H1 (cell line): ENCODE measurements around the gene VWA5B2. TPM values are rescaled to one million over a fixed set of nuclear protein-coding genes. Genes with fewer than 3 reads are reported as not detected.

ENCODE experiments used
- CTCF ChIA-PET: fragments of 300-600 bp; sonication (Branson Sonifier 250); formaldehyde crosslinking; loops from one replicate; lab custom pipeline; 2021; ENCODE audit not compliant: partially characterized antibody; lab: Charles Lee
- POLR2A ChIA-PET: fragments of 300-600 bp; sonication (Branson Sonifier 250); formaldehyde crosslinking; loops from one replicate; lab custom pipeline; 2021; ENCODE audit warnings: inconsistent platforms; ENCODE audit not compliant: partially characterized antibody; lab: Charles Lee
- DNase-seq, 2 experiments: peaks; one replicate each; pipeline versions ENCODE4 v3.0.0 to v3.0.0-alpha.2; 2010 to 2022; ENCODE audit warnings: low spot score in 2 of 2, low read depth in 1 of 2, mixed read lengths in 1 of 2
- FAIRE-seq: peaks from 2 replicates; lab custom pipeline; 2011; peaks lifted over from hg19 to GRCh38; lab: Jason Lieb, UNC
- H2AFZ ChIP-seq: 2 replicates; pipeline ENCODE4 v1.8.1; 2012; ENCODE audit warnings: low read length, inconsistent platforms
- H2AK5ac ChIP-seq: 2 replicates; pipeline ENCODE4 v1.6.1; 2013; ENCODE audit warnings: low read depth, low read length
- H2BK120ac ChIP-seq: replicated peaks from 2 replicates; pipeline ENCODE3; 2013; ENCODE audit warnings: low read depth, low read length, inconsistent platforms
- H2BK12ac ChIP-seq: 2 replicates; pipeline ENCODE4 v1.6.1; 2013; ENCODE audit warnings: low read depth, low read length
- H2BK15ac ChIP-seq: 2 replicates; pipeline ENCODE4 v1.6.1; 2013; ENCODE audit warnings: low read length
- H2BK20ac ChIP-seq: 2 replicates; pipeline ENCODE4 v1.6.1; 2013; ENCODE audit warnings: low read length
- H2BK5ac ChIP-seq: 2 replicates; pipeline ENCODE4 v1.6.1; 2013; ENCODE audit warnings: low read depth, low read length
- H3K14ac ChIP-seq: 2 replicates; pipeline ENCODE4 v1.6.1; 2013; ENCODE audit warnings: inconsistent platforms; ENCODE audit not compliant: insufficient read length
- H3K18ac ChIP-seq: 2 replicates; pipeline ENCODE4 v1.6.1; 2013; ENCODE audit warnings: low read length; ENCODE audit errors: extremely low read depth
- H3K23ac ChIP-seq: 2 replicates; pipeline ENCODE4 v1.6.1; 2013; ENCODE audit warnings: inconsistent platforms; ENCODE audit not compliant: insufficient read length
- H3K23me2 ChIP-seq: 2 replicates; pipeline ENCODE4 v1.6.1; 2013; ENCODE audit warnings: low read depth, low read length
- H3K27ac ChIP-seq: 2 replicates; pipeline ENCODE4 v1.6.1; 2011; ENCODE audit warnings: low read depth, low read length, inconsistent platforms
- H3K27me3 ChIP-seq, 4 experiments: replicated peaks in 1 of 4; 1 replicate in 1 of 4; 2 replicates in 3 of 4; pipeline versions ENCODE4 v1.6.1 to v1.8.1; 2011 to 2013; ENCODE audit warnings: low read length in 3 of 4, mild to moderate bottlenecking in 3 of 4, inconsistent platforms in 2 of 4, mixed read lengths in 2 of 4, moderate library complexity in 1 of 4; ENCODE audit not compliant: control insufficient read depth in 3 of 4, insufficient read depth in 3 of 4; ENCODE audit errors: extremely low read depth in 1 of 4
- H3K36me3 ChIP-seq, 4 experiments: 2 replicates each; pipeline versions ENCODE4 v1.6.1 to v1.8.1; 2011 to 2013; ENCODE audit warnings: mild to moderate bottlenecking in 4 of 4, low read length in 3 of 4, moderate library complexity in 2 of 4, control low read depth in 1 of 4, inconsistent platforms in 1 of 4; ENCODE audit not compliant: insufficient read depth in 4 of 4, control insufficient read depth in 2 of 4
- H3K4ac ChIP-seq: replicated peaks from 2 replicates; pipeline ENCODE3; 2013; ENCODE audit warnings: low read length, low read depth, mixed read lengths, inconsistent platforms; ENCODE audit not compliant: insufficient read length
- H3K4me1 ChIP-seq, 4 experiments: replicated peaks in 1 of 4; 1 replicate in 1 of 4; 2 replicates in 3 of 4; pipeline versions ENCODE4 v1.6.1 to v1.8.1; 2011 to 2013; ENCODE audit warnings: low read length in 3 of 4, inconsistent platforms in 2 of 4, mixed read lengths in 1 of 4; ENCODE audit not compliant: insufficient read depth in 4 of 4, control insufficient read depth in 3 of 4
- H3K4me2 ChIP-seq, 2 experiments: 2 replicates each; pipeline versions ENCODE4 v1.6.1 to v1.8.1; 2011 to 2013; ENCODE audit warnings: low read depth in 2 of 2, low read length in 2 of 2, control low read depth in 1 of 2, inconsistent platforms in 1 of 2, mild to moderate bottlenecking in 1 of 2; ENCODE audit not compliant: insufficient read depth in 1 of 2
- H3K4me3 ChIP-seq, 4 experiments: fragments of 200-600, 300-600 bp in 1 of 4; sonication (generic), shearing (Covaris generic), sonication (Bioruptor Twin) in 1 of 4; 2 replicates each; pipeline versions ENCODE4 v1.5.1 to v1.8.1; 2011 to 2016; ENCODE audit warnings: low read length in 4 of 4, low read depth in 3 of 4, control low read depth in 2 of 4, inconsistent platforms in 2 of 4, mild to moderate bottlenecking in 2 of 4, mixed read lengths in 1 of 4, moderate library complexity in 1 of 4; ENCODE audit not compliant: insufficient read depth in 2 of 4; ENCODE audit errors: extremely low read depth in 1 of 4
- H3K56ac ChIP-seq: replicated peaks from 2 replicates; pipeline ENCODE3; 2013; ENCODE audit warnings: low read depth, mild to moderate bottlenecking, mixed read lengths, low read length, inconsistent platforms; ENCODE audit not compliant: insufficient read length
- H3K79me1 ChIP-seq: 2 replicates; pipeline ENCODE4 v1.6.1; 2013; ENCODE audit warnings: low read depth, low read length, control low read depth
- H3K79me2 ChIP-seq, 2 experiments: 2 replicates each; pipeline versions ENCODE4 v1.6.1 to v1.8.1; 2012 to 2013; ENCODE audit warnings: low read length in 2 of 2, mild to moderate bottlenecking in 2 of 2, inconsistent platforms in 1 of 2; ENCODE audit not compliant: insufficient read depth in 2 of 2, control insufficient read depth in 1 of 2
- H3K9ac ChIP-seq, 4 experiments: replicated peaks in 1 of 4; 1 replicate in 1 of 4; 2 replicates in 3 of 4; pipeline versions ENCODE4 v1.6.1 to v1.8.1; 2011 to 2013; ENCODE audit warnings: low read depth in 3 of 4, low read length in 3 of 4, control low read depth in 2 of 4, mild to moderate bottlenecking in 2 of 4, moderate library complexity in 2 of 4, inconsistent platforms in 1 of 4; ENCODE audit errors: extremely low read depth in 1 of 4
- H3K9me3 ChIP-seq, 2 experiments: 2 replicates each; pipeline versions ENCODE4 v1.6.1 to v1.8.1; 2012 to 2013; ENCODE audit warnings: mild to moderate bottlenecking in 2 of 2, moderate library complexity in 2 of 2, control low read depth in 1 of 2, inconsistent platforms in 1 of 2, low read depth in 1 of 2, low read length in 1 of 2, mixed read lengths in 1 of 2; ENCODE audit not compliant: insufficient read depth in 2 of 2
- H4K20me1 ChIP-seq, 2 experiments: replicated peaks in 1 of 2; 2 replicates each; pipeline versions ENCODE3 to v1.8.1; 2011 to 2013; ENCODE audit warnings: inconsistent platforms in 2 of 2, low read length in 2 of 2, mild to moderate bottlenecking in 1 of 2; ENCODE audit not compliant: insufficient read depth in 2 of 2, control insufficient read depth in 1 of 2
- H4K5ac ChIP-seq: 2 replicates; pipeline ENCODE4 v1.6.1; 2013; ENCODE audit warnings: low read length, low read depth, mixed read lengths, inconsistent platforms; ENCODE audit not compliant: insufficient read length
- H4K8ac ChIP-seq: 2 replicates; pipeline ENCODE4 v1.8.0; 2013; ENCODE audit warnings: mild to moderate bottlenecking, moderate library complexity, low read length, inconsistent platforms; ENCODE audit not compliant: insufficient read depth; ENCODE audit errors: extremely low read depth
- H4K91ac ChIP-seq: replicated peaks from 2 replicates; pipeline ENCODE3; 2013; ENCODE audit warnings: low read length, mixed read lengths, inconsistent platforms; ENCODE audit not compliant: insufficient read length
- ATF3 ChIP-seq: IDR thresholded peaks from 2 replicates; pipeline ENCODE4 v1.6.1; 2011; ENCODE audit warnings: low read depth, mild to moderate bottlenecking, low read length; ENCODE audit not compliant: insufficient read depth
- CHD2 ChIP-seq: IDR thresholded peaks from 2 replicates; pipeline ENCODE4 v1.6.1; 2012; ENCODE audit warnings: low read length, improper control_type of control experiment
- GTF2F1 ChIP-seq: IDR thresholded peaks from 2 replicates; pipeline ENCODE4 v1.6.1; 2012; ENCODE audit warnings: low read depth, low read length, improper control_type of control experiment, borderline replicate concordance
- RBBP5 ChIP-seq: IDR thresholded peaks from 2 replicates; pipeline ENCODE4 v1.7.1; 2012; ENCODE audit warnings: low read depth, mild to moderate bottlenecking, inconsistent platforms, low read length, moderate library complexity, borderline replicate concordance
- SIRT6 ChIP-seq: IDR thresholded peaks from one replicate; pipeline ENCODE4 v1.7.1; 2012; ENCODE audit warnings: low read length, inconsistent platforms
- SIX5 ChIP-seq: IDR thresholded peaks from 2 replicates; pipeline ENCODE4 v1.6.1; 2011; ENCODE audit warnings: mild to moderate bottlenecking, low read depth, low read length
- SP1 ChIP-seq: IDR thresholded peaks from 2 replicates; pipeline ENCODE4 v1.6.1; 2011; ENCODE audit warnings: low read depth, low read length
- SP4 ChIP-seq: IDR thresholded peaks from 2 replicates; pipeline ENCODE4 v1.6.1; 2012; ENCODE audit warnings: low read length, inconsistent platforms
- USF2 ChIP-seq: IDR thresholded peaks from 2 replicates; pipeline ENCODE4 v1.6.1; 2011; ENCODE audit warnings: low read length, improper control_type of control experiment
- WGBS, 2 experiments: shearing (Covaris generic) in 1 of 2; methylation state at CpG; one replicate each; pipeline versions ENCODE4 v1.1.6 to v1.1.7; 2013 to 2015; ENCODE audit warnings: low lambda C conversion rate in 2 of 2, mixed read lengths in 2 of 2, inconsistent platforms in 1 of 2, low coverage in 1 of 2, missing lambda C conversion rate in 1 of 2; ENCODE audit not compliant: insufficient replicate concordance in 2 of 2, insufficient coverage in 1 of 2, insufficient read length in 1 of 2; ENCODE audit errors: extremely low coverage in 1 of 2, missing lambda C conversion rate in 1 of 2; 5-methylcytosine and 5-hydroxymethylcytosine counted together
- polyA plus RNA-seq, 7 experiments: library from polyadenylated mRNA; depleted of rRNA in 3 of 7; stranded (reverse) in 5 of 7; unstranded in 2 of 7; fragments of >200 nt in 5 of 7; fragments of 200-250 nt in 2 of 7; gene quantifications; 1 replicate in 5 of 7; 2 replicates in 1 of 7; 4 replicates in 1 of 7; pipeline versions ENCODE4 v1.2.1 to v1.2.3, GENCODE V29; 2011 to 2013; ENCODE audit warnings: missing spikeins in 2 of 7, mixed read lengths in 2 of 7
- total RNA-seq: library from RNA; stranded (reverse); fragmentation: NEBNext Ultra II Directional; extraction: Animal tissue kit (Norgen Biotek cat#: 25700); gene quantifications from 2 replicates; pipeline ENCODE4 v1.2.1, GENCODE V29; 2021

The VWA5B2 gene
- total and polyA plus RNA-seq, 2 of the 8 experiments (the other 6 are each of a cell fraction or from before 2014, with no cell fraction given) = 0.53 to 0.56 TPM

GRCh38 chr3:184249412-184250166 is 20.2 kb downstream of the VWA5B2 start, which contains the start of gene EEF1AKMT4:
Gene EEF1AKMT4, plus strand, starts transcription at chr3:184249672. Its CDS starts 23 bp downstream, at chr3:184249695.
- ChIA-PET CTCF (interaction anchor here (0.6 to 14.0 kb wide), 36 partner anchors 9 to 354 kb away, joined by 3 to 136 read pairs (median 4); partner anchors contain the start of genes CAMK2N2, FAM131A and VWA5B2), POLR2A (interaction anchor here (0.6 to 3.8 kb wide), 11 partner anchors 9 to 348 kb away, joined by 3 to 13 read pairs (median 3); partner anchors contain the start of gene CAMK2N2)
- H3K79me2 ChIP-seq = peaks cover 0 to 11% of the 10 kb centered on the region in 2 experiments; a peak in 3 of 4 replicates
- peak within 1 kb of the TSS; percentile 40 for H2BK120ac ChIP-seq
- no peak within 1 kb of the TSS for H2AK5ac ChIP-seq
- peak within 1 kb of the TSS; percentile 83 for H2BK15ac ChIP-seq
- peaks cover 13% of the 10 kb centered on the region for H3K23me2 ChIP-seq
- H2BK12ac ChIP-seq = peak within 1 kb of the TSS; percentile 94; the same call in 1 of the 2 replicates
- H4K8ac ChIP-seq = peak within 1 kb of the TSS; percentile 98
- peak within 1 kb of the TSS; percentile 69 for H4K5ac ChIP-seq
- peak within 1 kb of the TSS; percentile 82; the same call in 1 of the 2 replicates for H2BK20ac ChIP-seq
- no peak within 1 kb of the TSS for H3K4ac ChIP-seq
- WGBS, 2 experiments = 1% methylated on average over 45 of the region's 54 CpGs; no CpG with 5 or more reads in 1 of the 2 experiments
- peak within 1 kb of the TSS; percentile 83 for H3K18ac ChIP-seq
- no peaks in the 10 kb centered on the region for H3K27me3 ChIP-seq
- H3K4me3 ChIP-seq = peak within 1 kb of the TSS; percentile 71 to 98 (median 85)
- FAIRE-seq = peak; percentile 39
- H3K36me3 ChIP-seq = peaks cover 8 to 11% (median 9%) of the 10 kb centered on the region in 4 experiments; a peak in 6 of 8 replicates
- peak within 1 kb of the TSS; percentile 98 for H2AFZ ChIP-seq
- peak; percentile 93 to 99 for DNase-seq
- H4K91ac ChIP-seq = peak within 1 kb of the TSS; percentile 75
- H3K9ac ChIP-seq = peak within 1 kb of the TSS; percentile 77 to 94 (median 87)
- H3K23ac ChIP-seq = no peak within 1 kb of the TSS
- peak within 1 kb of the TSS; percentile 96 for H2BK5ac ChIP-seq
- H3K14ac ChIP-seq = no peak within 1 kb of the TSS
- H3K79me1 ChIP-seq = peaks cover 2% of the 10 kb centered on the region
- no peaks in the 10 kb centered on the region for H3K9me3 ChIP-seq
- H3K27ac ChIP-seq = peak within 1 kb of the TSS; percentile 89
- H3K56ac ChIP-seq = peak within 1 kb of the TSS; percentile 60
- H3K4me1 ChIP-seq = no peaks in the 10 kb centered on the region
- peak within 1 kb of the TSS; percentile 75 to 94 for H3K4me2 ChIP-seq
- no peaks in the 10 kb centered on the region for H4K20me1 ChIP-seq
- TF ChIP-seq SIRT6 = no peak
- 0 out of 2 replicates have a peak, but pooled peaks have one; percentile 40 for TF ChIP-seq SP1
- no peak; the same call in 1 of the 2 replicates for TF ChIP-seq SP4
- TF ChIP-seq ATF3 = no peak
- no peak for TF ChIP-seq USF2
- TF ChIP-seq RBBP5 = 0 out of 2 replicates have a peak, but pooled peaks have one; percentile 47
- TF ChIP-seq GTF2F1 = 0 out of 2 replicates have a peak, but pooled peaks have one; percentile 29
- TF ChIP-seq CHD2 = 0 out of 2 replicates have a peak, but pooled peaks have one; percentile 29
- TF ChIP-seq SIX5 = no peak
